K562 (cell line): Measurements from ENCODE around the gene THEM4. TPM values are rescaled to one million over a fixed set of nuclear protein-coding genes. Genes with fewer than 3 reads are reported as not detected.

Experiments used
- ASH1L ChIP-seq: fragments of 450-650 bp; IDR thresholded peaks from 2 replicates; pipeline ENCODE4 v1.6.1; 2018; ENCODE audit warnings: borderline replicate concordance, mild to moderate bottlenecking, low read depth; ENCODE audit not compliant: partially characterized antibody
- ATF1 ChIP-seq, 2 experiments: fragments of 450-650 bp in 1 of 2; IDR thresholded peaks; 2 replicates each; pipeline ENCODE4 v1.6.1; 2016; ENCODE audit warnings: missing compliant biosample characterization in 1 of 2, missing genetic modification characterization in 1 of 2
- ATF3 ChIP-seq, 2 experiments: fragments of 450-650 bp in 1 of 2; sonication (generic) in 1 of 2; formaldehyde crosslinking in 1 of 2; IDR thresholded peaks in 1 of 2; conservative IDR thresholded peaks in 1 of 2; 2 replicates each; pipeline versions ENCODE4 v1.6.1 to v1.8.1; 2016 to 2023; ENCODE audit warnings: mild to moderate bottlenecking in 2 of 2, moderate library complexity in 2 of 2, inconsistent platforms in 1 of 2, missing genetic modification reagents in 1 of 2
- CCNT2 ChIP-seq: IDR thresholded peaks from 2 replicates; pipeline ENCODE4 v1.6.1; 2011; ENCODE audit warnings: borderline replicate concordance, low read depth, mild to moderate bottlenecking, moderate library complexity, mixed read lengths, low read length; ENCODE audit not compliant: insufficient read length; ENCODE audit errors: extremely low read depth
- E2F5 ChIP-seq: sonication (generic); formaldehyde crosslinking; IDR thresholded peaks from 2 replicates; pipeline ENCODE4 v1.8.0; 2022; ENCODE audit warnings: mild to moderate bottlenecking, missing genetic modification reagents
- FOSL1 ChIP-seq: fragments of 200-800 bp; sonication (Bioruptor generic); conservative IDR thresholded peaks from 2 replicates; pipeline ENCODE4 v1.6.1; 2016; ENCODE audit warnings: missing genetic modification characterization, missing compliant biosample characterization
- JUN ChIP-seq, 2 experiments: sonication (generic) in 1 of 2; formaldehyde crosslinking in 1 of 2; IDR thresholded peaks; 2 replicates each; pipeline versions ENCODE4 v1.6.1 to v1.8.0; 2012 to 2022; ENCODE audit warnings: borderline replicate concordance in 2 of 2, mild to moderate bottlenecking in 2 of 2, improper control_type of control experiment in 1 of 2, low read depth in 1 of 2, low read length in 1 of 2, missing genetic modification reagents in 1 of 2
- MYNN ChIP-seq, 2 experiments: sonication (generic); formaldehyde crosslinking in 1 of 2; IDR thresholded peaks; 2 replicates each; pipeline versions ENCODE4 v1.5.0 to v1.6.1; 2016 to 2020; ENCODE audit warnings: antibody characterized with exemption in 1 of 2, missing genetic modification reagents in 1 of 2
- POLR3A ChIP-seq: IDR thresholded peaks from 2 replicates; pipeline ENCODE4 v1.6.1; 2011; ENCODE audit warnings: borderline replicate concordance, mild to moderate bottlenecking, moderate library complexity; ENCODE audit not compliant: insufficient read length, insufficient read depth; ENCODE audit errors: extremely low read depth
- RAD51 ChIP-seq: fragments of 450-650 bp; IDR thresholded peaks from 2 replicates; pipeline ENCODE4 v1.7.1; 2016; ENCODE audit warnings: low read depth, mild to moderate bottlenecking, borderline replicate concordance
- TCF7 ChIP-seq: sonication (generic); IDR thresholded peaks from 2 replicates; pipeline ENCODE4 v1.6.1; 2016; ENCODE audit warnings: antibody characterized with exemption, borderline replicate concordance
- ZFP36 ChIP-seq: fragments of 150-350 bp; IDR thresholded peaks from 2 replicates; pipeline ENCODE4 v1.6.1; 2018; ENCODE audit warnings: low read length, low read depth; ENCODE audit not compliant: partially characterized antibody
- ZNF445 ChIP-seq: fragments of 250-450 bp; sonication (Bioruptor Pico); IDR thresholded peaks from 2 replicates; pipeline ENCODE4 v1.4.0; 2020; ENCODE audit warnings: low read depth, mild to moderate bottlenecking, moderate library complexity
- ZNF609 ChIP-seq: sonication (generic); formaldehyde crosslinking; IDR thresholded peaks from 2 replicates; pipeline ENCODE4 v1.8.1; 2023; ENCODE audit warnings: missing genetic modification reagents, mild to moderate bottlenecking, borderline replicate concordance
- polyA plus RNA-seq, 8 experiments: library from polyadenylated mRNA; depleted of rRNA in 4 of 8; stranded (reverse) in 5 of 8; unstranded in 3 of 8; fragments of >200 nt; fragmentation: Nextera tagmentation in 2 of 8; fragmentation: Illumina TruSeq in 1 of 8; extraction: Ambion mirVana in 2 of 8; extraction: Trizol in 1 of 8; gene quantifications; 2 replicates each; pipeline versions ENCODE4 v1.2.1 to v1.2.3, GENCODE V29; 2011 to 2014; ENCODE audit warnings: inconsistent platforms in 1 of 8, missing spikeins in 1 of 8
- total RNA-seq, 7 experiments: library from RNA; depleted of rRNA in 6 of 7; stranded (reverse); fragments of >200 nt in 6 of 7; fragmentation: Illumina TruSeq in 2 of 7; extraction: Trizol in 2 of 7; gene quantifications; 2 replicates each; pipeline versions ENCODE4 v1.2.1 to v1.2.3, GENCODE V29; 2011 to 2021; ENCODE audit warnings: low replicate concordance in 1 of 7

THEM4 gene
- total and polyA plus RNA-seq, 9 of the 15 experiments (the other 6 are each of a cell fraction or from before 2014, with no cell fraction given): 8.6 to 71.9 (median 35.3) TPM

GRCh38 chr1:151846062-151846568 lies 63.2 kb downstream of the THEM4 start (continued):
- no peak for TF ChIP-seq ZNF445 (CRISPR knock-in tag)
- TF ChIP-seq ZNF609 (CRISPR knock-in tag): no peak
- TF ChIP-seq TCF7: no peak
- TF ChIP-seq MYNN (IDR thresholded peaks at IDR 0.05): no peak
- TF ChIP-seq MYNN (CRISPR knock-in tag; IDR thresholded peaks at IDR 0.05): no peak
- TF ChIP-seq ATF1 (CRISPR knock-in tag; IDR thresholded peaks at IDR 0.05): no peak
- 0 out of 2 replicates have a peak, but pooled peaks have one; percentile 13 for TF ChIP-seq ATF1 (tag; IDR thresholded peaks at IDR 0.05)
- TF ChIP-seq RAD51: 0 out of 2 replicates have a peak, but pooled peaks have one; percentile 17
- no peak for TF ChIP-seq E2F5 (CRISPR knock-in tag)
- TF ChIP-seq JUN (IDR thresholded peaks at IDR 0.05; ENCODE audit: borderline replicate concordance, low read depth, low read length): peak; percentile 50; the same call in 1 of the 2 replicates
- no peak for TF ChIP-seq JUN (CRISPR knock-in tag; IDR thresholded peaks at IDR 0.05; ENCODE audit: borderline replicate concordance)
- TF ChIP-seq POLR3A: no peak
- TF ChIP-seq ATF3 (IDR thresholded peaks at IDR 0.05): peak; percentile 72
- peak; percentile 71; the same call in 1 of the 2 replicates for TF ChIP-seq ATF3 (CRISPR knock-in tag; conservative IDR thresholded peaks at IDR 0.05)
- TF ChIP-seq ASH1L: peak; percentile 21
- no peak for TF ChIP-seq ZFP36
- peak; percentile 66 for TF ChIP-seq FOSL1
- no peak for TF ChIP-seq CCNT2
